BLaER1 (cell line): ENCODE measurements around the gene ST6GAL1.
"Not testable (repeated sequence)": the region's sequence is repeated elsewhere in the genome, so short reads cannot be mapped to it uniquely, and the experiment has no call there.

Source experiments
- H3K27ac ChIP-seq: shearing (Covaris generic); formaldehyde crosslinking; 2 replicates; pipeline ENCODE4 v1.8.1; 2022
- H3K27me3 ChIP-seq: shearing (Covaris generic); formaldehyde crosslinking; 2 replicates; pipeline ENCODE4 v1.8.1; 2022
- H3K36me3 ChIP-seq: shearing (Covaris generic); formaldehyde crosslinking; 2 replicates; pipeline ENCODE4 v1.8.1; 2022
- H3K4me1 ChIP-seq: shearing (Covaris generic); formaldehyde crosslinking; 2 replicates; pipeline ENCODE4 v1.8.1; 2022
- H3K4me2 ChIP-seq: shearing (Covaris generic); formaldehyde crosslinking; 2 replicates; pipeline ENCODE4 v1.8.1; 2022
- H3K4me3 ChIP-seq: shearing (Covaris generic); formaldehyde crosslinking; 2 replicates; pipeline ENCODE4 v1.8.1; 2022
- H3K9ac ChIP-seq: shearing (Covaris generic); formaldehyde crosslinking; 2 replicates; pipeline ENCODE4 v1.8.1; 2022
- H3K9me3 ChIP-seq: shearing (Covaris generic); formaldehyde crosslinking; 2 replicates; pipeline ENCODE4 v1.8.1; 2022
- H4K20me1 ChIP-seq: shearing (Covaris generic); formaldehyde crosslinking; 2 replicates; pipeline ENCODE4 v1.8.1; 2022
- Cebpa-rat ChIP-seq: shearing (Covaris generic); IDR thresholded peaks from 2 replicates; pipeline ENCODE4 v1.8.1; 2022

Gene ST6GAL1, protein sequence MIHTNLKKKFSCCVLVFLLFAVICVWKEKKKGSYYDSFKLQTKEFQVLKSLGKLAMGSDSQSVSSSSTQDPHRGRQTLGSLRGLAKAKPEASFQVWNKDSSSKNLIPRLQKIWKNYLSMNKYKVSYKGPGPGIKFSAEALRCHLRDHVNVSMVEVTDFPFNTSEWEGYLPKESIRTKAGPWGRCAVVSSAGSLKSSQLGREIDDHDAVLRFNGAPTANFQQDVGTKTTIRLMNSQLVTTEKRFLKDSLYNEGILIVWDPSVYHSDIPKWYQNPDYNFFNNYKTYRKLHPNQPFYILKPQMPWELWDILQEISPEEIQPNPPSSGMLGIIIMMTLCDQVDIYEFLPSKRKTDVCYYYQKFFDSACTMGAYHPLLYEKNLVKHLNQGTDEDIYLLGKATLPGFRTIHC

DNA sequence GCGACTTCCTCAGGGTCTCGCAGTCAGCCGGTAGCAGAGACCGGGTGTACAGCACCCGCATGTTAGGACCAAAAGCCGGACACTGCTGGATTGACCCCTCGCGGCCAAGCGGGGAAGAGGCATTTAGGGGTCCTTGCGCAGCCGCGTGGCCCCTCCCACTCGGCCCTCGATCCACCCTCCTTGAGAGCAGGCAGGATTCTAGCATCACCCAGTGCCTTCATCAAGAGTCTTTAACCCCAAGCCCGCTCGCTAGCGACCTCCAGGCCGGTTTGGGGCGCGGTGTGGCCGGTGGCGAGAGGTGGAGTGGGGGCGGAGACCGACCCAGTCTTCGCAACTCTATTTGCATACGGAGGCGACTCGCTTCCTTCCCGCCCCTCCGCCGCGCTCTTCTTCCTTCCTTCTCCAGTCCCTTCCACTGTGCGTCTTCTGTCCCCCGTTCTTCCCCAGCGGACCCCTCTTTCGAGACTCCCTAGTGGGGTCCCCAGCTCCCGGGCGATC lies at the start of gene ST6GAL1:
Gene ST6GAL1 (plus strand): TSS at position 384 of the 498 bp plus-strand sequence. CDS start 112,178 bp downstream, outside the sequence.
- H3K9me3 ChIP-seq = peaks cover 4% of the 10 kb centered on the region; the same call in 1 of the 2 replicates
- H3K36me3 ChIP-seq = peaks cover 24% of the 10 kb centered on the region
- H3K27me3 ChIP-seq = no peaks in the 10 kb centered on the region
- no peak for TF ChIP-seq Cebpa-rat
- peak within 1 kb of the TSS; percentile 96 for H3K4me2 ChIP-seq
- peak within 1 kb of the TSS; percentile 90 for H3K27ac ChIP-seq
- H3K9ac ChIP-seq = peak within 1 kb of the TSS; percentile 90
- H3K4me1 ChIP-seq = peaks cover 35% of the 10 kb centered on the region
- peak within 1 kb of the TSS; percentile 87 for H3K4me3 ChIP-seq
- peaks cover 40% of the 10 kb centered on the region for H4K20me1 ChIP-seq

- TF ChIP-seq Cebpa-rat = no peak
- H3K36me3 ChIP-seq = no peaks in the 10 kb centered on the region
- no peak overlapping the region for H3K4me2 ChIP-seq
- no peaks in the 10 kb centered on the region for H3K27me3 ChIP-seq
- no peak overlapping the region for H3K9ac ChIP-seq
- no peaks in the 10 kb centered on the region for H3K4me1 ChIP-seq
- H3K9me3 ChIP-seq = peaks cover 5% of the 10 kb centered on the region; the same call in 1 of the 2 replicates
- no peak overlapping the region for H3K4me3 ChIP-seq
- H4K20me1 ChIP-seq = no peaks in the 10 kb centered on the region
- H3K27ac ChIP-seq = no peak overlapping the region
Observed at GRCh38 chr3:186882150-186882524, 48.2 kb upstream of the ST6GAL1 start.

DNA sequence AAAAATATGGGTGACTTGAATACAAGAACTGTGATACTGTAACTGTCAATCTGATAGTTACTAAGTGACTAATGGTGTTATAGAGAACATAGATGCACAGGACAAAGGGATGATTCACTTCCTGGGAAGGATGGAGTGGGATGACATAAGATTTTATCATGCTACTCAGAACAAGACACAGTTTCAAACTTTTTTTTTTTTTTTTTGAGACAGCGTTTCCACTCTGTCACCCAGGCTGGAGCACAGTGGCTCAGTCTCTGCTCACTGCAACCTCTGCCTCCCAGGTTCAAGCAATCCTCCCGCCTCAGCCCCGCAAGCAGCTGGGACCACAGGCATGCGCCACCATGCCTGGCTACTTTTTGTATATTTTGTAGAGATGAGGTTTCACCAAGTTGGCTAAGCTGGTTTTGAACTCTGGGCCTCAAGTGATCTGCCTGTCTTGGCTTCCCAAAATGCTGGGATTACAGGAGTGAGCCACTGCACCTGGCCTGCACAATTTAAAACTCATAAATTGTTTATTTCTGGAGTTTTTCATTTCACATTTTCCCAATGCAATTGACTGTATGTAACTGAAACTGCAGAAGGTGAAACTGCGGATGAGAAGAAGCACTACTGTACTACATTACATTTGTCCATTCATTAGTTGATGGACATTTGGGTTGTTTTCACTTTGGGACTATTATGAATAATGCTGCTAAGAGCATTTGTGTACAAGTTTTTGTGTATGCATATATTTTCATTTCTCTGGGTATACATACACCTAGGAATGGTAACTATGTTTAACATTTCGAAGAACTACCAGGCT lies 47.2 kb upstream of the ST6GAL1 start:
- no peaks in the 10 kb centered on the region for H4K20me1 ChIP-seq
- no peak overlapping the region for H3K9ac ChIP-seq
- H3K27me3 ChIP-seq = no peaks in the 10 kb centered on the region
- H3K27ac ChIP-seq = no peak overlapping the region
- no peaks in the 10 kb centered on the region for H3K9me3 ChIP-seq
- no peak for TF ChIP-seq Cebpa-rat
- H3K4me3 ChIP-seq = no peak overlapping the region
- H3K4me2 ChIP-seq = no peak overlapping the region
- no peaks in the 10 kb centered on the region for H3K4me1 ChIP-seq
- no peaks in the 10 kb centered on the region for H3K36me3 ChIP-seq

DNA sequence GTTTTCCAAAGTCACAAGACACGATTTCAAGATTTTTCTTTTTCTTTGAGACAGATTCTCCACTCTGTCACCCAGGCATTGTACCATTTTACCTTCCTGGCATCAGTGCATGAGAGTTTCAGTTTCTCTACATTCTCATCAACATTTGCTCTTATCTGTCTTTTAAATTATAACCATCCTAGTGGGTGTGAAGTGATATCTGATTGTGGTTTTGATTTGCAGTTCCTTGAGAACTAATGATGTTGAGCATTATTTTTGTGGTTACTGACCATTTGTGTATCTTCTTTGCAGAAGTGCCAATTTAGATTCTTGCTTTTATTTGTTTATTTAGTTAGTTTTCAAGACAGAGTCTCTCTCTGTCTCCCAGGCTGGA lies 46.7 kb upstream of the ST6GAL1 start:
- Histone ChIP-seq H3K27ac (no peak overlapping the region), H3K9ac (no peak overlapping the region), H3K4me1 (0 out of 2 replicates have a peak, but pooled peaks cover 4% of the 10 kb centered on the region), H3K27me3 (no peaks in the 10 kb centered on the region), H4K20me1 (no peaks in the 10 kb centered on the region), H3K9me3 (no peaks in the 10 kb centered on the region), H3K4me3 (no peak overlapping the region), H3K36me3 (no peaks in the 10 kb centered on the region), H3K4me2 (no peak overlapping the region)
- TF ChIP-seq Cebpa-rat = no peak

- not testable (repeated sequence) for H3K4me1 ChIP-seq, H3K9me3 ChIP-seq, H3K27me3 ChIP-seq, H3K27ac ChIP-seq, H3K36me3 ChIP-seq, H3K4me2 ChIP-seq, H4K20me1 ChIP-seq, H3K4me3 ChIP-seq, H3K9ac ChIP-seq
Observed at GRCh38 chr3:186884868-186885267, 45.5 kb upstream of the ST6GAL1 start.

- Histone ChIP-seq H4K20me1 (no peaks in the 10 kb centered on the region), H3K9me3 (no peaks in the 10 kb centered on the region), H3K27me3 (no peaks in the 10 kb centered on the region), H3K27ac (no peak overlapping the region), H3K36me3 (no peaks in the 10 kb centered on the region), H3K4me3 (no peak overlapping the region), H3K4me2 (no peak overlapping the region), H3K4me1 (0 out of 2 replicates have a peak, but pooled peaks cover 5% of the 10 kb centered on the region), H3K9ac (no peak overlapping the region)
- no peak for TF ChIP-seq Cebpa-rat
Observed at GRCh38 chr3:186886202-186886981, 43.9 kb upstream of the ST6GAL1 start.

- not testable (repeated sequence) for H3K27ac ChIP-seq, H3K4me3 ChIP-seq, H3K9me3 ChIP-seq, H3K36me3 ChIP-seq, H3K4me1 ChIP-seq, H3K27me3 ChIP-seq, H3K9ac ChIP-seq, H4K20me1 ChIP-seq, H3K4me2 ChIP-seq
Observed at GRCh38 chr3:186887507-186887938, 42.8 kb upstream of the ST6GAL1 start.

- Histone ChIP-seq H3K27ac (no peak overlapping the region), H3K4me3 (no peak overlapping the region), H4K20me1 (no peaks in the 10 kb centered on the region), H3K27me3 (no peaks in the 10 kb centered on the region), H3K9ac (no peak overlapping the region), H3K9me3 (no peaks in the 10 kb centered on the region), H3K36me3 (no peaks in the 10 kb centered on the region), H3K4me2 (no peak overlapping the region), H3K4me1 (0 out of 2 replicates have a peak, but pooled peaks cover 5% of the 10 kb centered on the region)
- TF ChIP-seq Cebpa-rat = no peak
Observed at GRCh38 chr3:186888569-186888968, 41.8 kb upstream of the ST6GAL1 start.

DNA sequence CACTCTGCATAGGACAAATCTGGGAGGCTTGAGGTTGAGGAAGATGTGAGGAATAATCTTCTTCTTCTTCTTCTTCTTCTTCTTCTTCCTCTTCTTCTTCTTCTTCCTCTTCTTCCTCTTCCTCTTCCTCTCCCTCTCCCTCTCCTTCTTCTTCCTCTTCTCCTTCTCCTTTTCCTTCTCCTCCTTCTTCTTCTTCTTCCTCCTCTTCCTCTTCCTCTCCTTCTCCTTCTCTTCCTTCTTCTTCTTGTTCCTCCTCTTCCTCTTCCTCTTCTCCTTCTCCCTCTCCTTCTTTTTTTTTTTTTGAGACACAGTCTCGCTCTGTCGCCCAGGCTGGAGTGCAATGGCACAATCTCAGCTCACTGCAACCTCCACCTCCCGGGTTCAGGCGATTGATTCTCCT lies 40.6 kb upstream of the ST6GAL1 start:
- H3K36me3 ChIP-seq, H3K4me3 ChIP-seq, H3K9ac ChIP-seq, H3K27ac ChIP-seq, H3K4me1 ChIP-seq, H3K4me2 ChIP-seq, H3K9me3 ChIP-seq, H3K27me3 ChIP-seq, H4K20me1 ChIP-seq: not testable (repeated sequence)
